GM12873 (cell line): Measurements from ENCODE around the gene PLBD1.

Experiments
- TF ChIP-seq, protein P1 (sequence below): IDR thresholded peaks from 2 replicates; pipeline ENCODE4 v1.5.1; 2012; ENCODE audit warnings: low read depth, mild to moderate bottlenecking, moderate library complexity, low read length, control low read depth; ENCODE audit not compliant: insufficient read depth; ENCODE audit errors: missing control alignments

PLBD1 gene

DNA sequence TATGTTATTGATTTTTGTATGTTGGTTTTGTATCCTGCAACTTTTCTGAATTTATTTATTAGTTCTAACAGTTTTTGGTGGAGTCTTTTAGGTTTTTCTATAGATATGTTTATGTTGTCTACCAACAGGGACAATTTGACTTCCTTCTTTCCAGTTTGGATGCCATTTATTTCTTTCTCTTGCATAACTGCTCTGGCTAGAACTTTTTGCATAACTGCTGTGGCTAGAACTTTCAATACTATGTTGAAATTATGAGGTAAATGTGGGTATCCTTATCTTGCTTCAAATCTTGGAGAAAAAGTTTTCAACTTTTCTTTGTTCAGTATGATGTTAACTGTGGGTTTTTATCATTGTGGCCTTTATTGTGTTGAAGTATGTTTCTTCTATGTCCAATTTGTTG lies 39.9 kb upstream of the PLBD1 start:
- TF ChIP-seq, protein P1, sequence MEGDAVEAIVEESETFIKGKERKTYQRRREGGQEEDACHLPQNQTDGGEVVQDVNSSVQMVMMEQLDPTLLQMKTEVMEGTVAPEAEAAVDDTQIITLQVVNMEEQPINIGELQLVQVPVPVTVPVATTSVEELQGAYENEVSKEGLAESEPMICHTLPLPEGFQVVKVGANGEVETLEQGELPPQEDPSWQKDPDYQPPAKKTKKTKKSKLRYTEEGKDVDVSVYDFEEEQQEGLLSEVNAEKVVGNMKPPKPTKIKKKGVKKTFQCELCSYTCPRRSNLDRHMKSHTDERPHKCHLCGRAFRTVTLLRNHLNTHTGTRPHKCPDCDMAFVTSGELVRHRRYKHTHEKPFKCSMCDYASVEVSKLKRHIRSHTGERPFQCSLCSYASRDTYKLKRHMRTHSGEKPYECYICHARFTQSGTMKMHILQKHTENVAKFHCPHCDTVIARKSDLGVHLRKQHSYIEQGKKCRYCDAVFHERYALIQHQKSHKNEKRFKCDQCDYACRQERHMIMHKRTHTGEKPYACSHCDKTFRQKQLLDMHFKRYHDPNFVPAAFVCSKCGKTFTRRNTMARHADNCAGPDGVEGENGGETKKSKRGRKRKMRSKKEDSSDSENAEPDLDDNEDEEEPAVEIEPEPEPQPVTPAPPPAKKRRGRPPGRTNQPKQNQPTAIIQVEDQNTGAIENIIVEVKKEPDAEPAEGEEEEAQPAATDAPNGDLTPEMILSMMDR = no peak

- TF ChIP-seq, protein P1 = no peak
These were observed 37.8 kb upstream of the PLBD1 start for GRCh38 chr12:14605401-14605989.

- TF ChIP-seq, protein P1 = no peak
These were observed 34.2 kb upstream of the PLBD1 start for GRCh38 chr12:14601692-14602478.

DNA sequence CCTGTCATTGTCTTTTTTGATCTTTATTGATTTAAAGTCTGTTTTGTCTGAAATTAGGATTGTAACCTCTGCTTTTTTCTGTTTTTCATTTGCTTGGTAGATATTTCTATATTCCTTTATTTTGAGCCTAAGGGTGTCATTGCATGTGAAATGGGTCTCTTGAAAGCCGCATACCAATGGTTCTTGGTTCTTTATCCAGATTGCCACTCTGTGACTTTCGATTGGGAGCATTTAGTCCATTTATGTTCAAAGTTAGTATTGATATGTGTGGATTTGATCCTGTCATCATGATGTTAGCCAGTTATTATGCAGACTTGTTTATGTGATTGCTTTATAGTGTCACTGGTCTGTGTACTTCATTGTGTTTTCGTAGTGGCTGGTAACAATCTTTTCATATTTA lies 29.8 kb upstream of the PLBD1 start:
- TF ChIP-seq, protein P1 = no peak

- TF ChIP-seq, protein P1 = no peak
These were observed 24.0 kb upstream of the PLBD1 start for GRCh38 chr12:14591719-14592118.

- TF ChIP-seq, protein P1 = no peak
These were observed 21.7 kb upstream of the PLBD1 start for GRCh38 chr12:14589169-14590004.

- TF ChIP-seq, protein P1 = no peak
These were observed 20.9 kb upstream of the PLBD1 start for GRCh38 chr12:14588571-14588970.
